Progenitor cell of endocrine pancreas (in vitro differentiated cells): ENCODE measurements around the gene GLRB. TPM values are rescaled to one million over a fixed set of nuclear protein-coding genes. Genes with fewer than 3 reads are reported as not detected.
A peak's percentile ranks its signal among the peaks of the same experiment; 100 is the strongest.

Source experiments
- DNase-seq: peaks from one replicate; pipeline ENCODE4 v3.0.0; 2021; ENCODE audit warnings: low spot score; ENCODE audit not compliant: unreplicated experiment
- H3K27ac Mint-ChIP-seq: 2 replicates; pipeline ENCODE4 v1.8.0; 2021; ENCODE audit warnings: mild to moderate bottlenecking, moderate library complexity, mixed read lengths
- H3K27me3 Mint-ChIP-seq: 2 replicates; pipeline ENCODE4 v1.8.0; 2021; ENCODE audit warnings: mixed read lengths
- H3K36me3 Mint-ChIP-seq: 2 replicates; pipeline ENCODE4 v1.8.0; 2022; ENCODE audit warnings: mixed read lengths; ENCODE audit not compliant: insufficient read depth
- H3K4me1 Mint-ChIP-seq: 2 replicates; pipeline ENCODE4 v1.8.0; 2021; ENCODE audit warnings: low read depth, mixed read lengths
- H3K4me3 Mint-ChIP-seq: 2 replicates; pipeline ENCODE4 v1.8.0; 2021; ENCODE audit warnings: low read depth, mild to moderate bottlenecking, moderate library complexity, mixed read lengths
- H3K9me3 Mint-ChIP-seq: 2 replicates; pipeline ENCODE4 v1.8.0; 2021; ENCODE audit warnings: low read depth, mixed read lengths
- CTCF ChIP-seq: fragments of 200-600 bp; sonication (generic); IDR thresholded peaks from one replicate; pipeline ENCODE4 v1.5.0; 2021; ENCODE audit warnings: antibody characterized with exemption, mild to moderate bottlenecking; ENCODE audit not compliant: unreplicated experiment
- total RNA-seq: library from RNA; stranded (reverse); gene quantifications from 2 replicates; pipeline ENCODE4 v1.2.1, GENCODE V29; 2021

Gene GLRB
- total RNA-seq, 1 donor from 2014 or later = 9.3 TPM

- no peak for TF ChIP-seq CTCF
- Mint-ChIP-seq H3K27ac (no peak overlapping the region), H3K4me1 (no peaks in the 10 kb centered on the region), H3K4me3 (no peak overlapping the region), H3K27me3 (no peaks in the 10 kb centered on the region), H3K9me3 (no peaks in the 10 kb centered on the region), H3K36me3 (no peaks in the 10 kb centered on the region)
- no peak for DNase-seq
Observed at GRCh38 chr4:157185363-157185762, 109.4 kb downstream of the GLRB start.

GRCh38 chr4:157195374-157195773, 119.4 kb downstream of the GLRB start:
- no peak for DNase-seq
- Mint-ChIP-seq H3K4me3 (no peak overlapping the region), H3K9me3 (no peaks in the 10 kb centered on the region), H3K36me3 (no peaks in the 10 kb centered on the region), H3K27me3 (no peaks in the 10 kb centered on the region), H3K4me1 (no peaks in the 10 kb centered on the region), H3K27ac (no peak overlapping the region)
- TF ChIP-seq CTCF = no peak

- Mint-ChIP-seq H3K4me3 (no peak overlapping the region), H3K36me3 (no peaks in the 10 kb centered on the region), H3K27ac (no peak overlapping the region), H3K9me3 (no peaks in the 10 kb centered on the region), H3K4me1 (no peaks in the 10 kb centered on the region), H3K27me3 (no peaks in the 10 kb centered on the region)
- TF ChIP-seq CTCF = no peak
- DNase-seq = no peak
Observed at GRCh38 chr4:157196046-157196445, 120.1 kb downstream of the GLRB start.

GRCh38 chr4:157204634-157205244, 128.8 kb downstream of the GLRB start:
- H3K36me3 Mint-ChIP-seq = no peaks in the 10 kb centered on the region
- no peak overlapping the region for H3K4me3 Mint-ChIP-seq
- DNase-seq = no peak
- H3K4me1 Mint-ChIP-seq = no peaks in the 10 kb centered on the region
- no peaks in the 10 kb centered on the region for H3K9me3 Mint-ChIP-seq
- H3K27me3 Mint-ChIP-seq = no peaks in the 10 kb centered on the region
- TF ChIP-seq CTCF = peak; percentile 48
- no peak overlapping the region for H3K27ac Mint-ChIP-seq

GRCh38 chr4:157217708-157218107, 141.8 kb downstream of the GLRB start:
- Mint-ChIP-seq H3K9me3 (no peaks in the 10 kb centered on the region), H3K27ac (no peak overlapping the region), H3K4me3 (no peak overlapping the region), H3K4me1 (peaks cover 10% of the 10 kb centered on the region), H3K36me3 (no peaks in the 10 kb centered on the region), H3K27me3 (peaks cover 49% of the 10 kb centered on the region)
- TF ChIP-seq CTCF = peak; percentile 76
- DNase-seq = no peak
